HG03575 (cell line): ENCODE measurements around the gene ZNF385D.

ENCODE experiments used
- ATAC-seq: cut with Tn5 transposase; IDR thresholded peaks from one replicate; pipeline ENCODE4 v1.9.1; 2021; ENCODE audit not compliant: unreplicated experiment, insufficient number of reproducible peaks, low FRiP score; ENCODE audit errors: extremely low read depth

Gene ZNF385D

DNA sequence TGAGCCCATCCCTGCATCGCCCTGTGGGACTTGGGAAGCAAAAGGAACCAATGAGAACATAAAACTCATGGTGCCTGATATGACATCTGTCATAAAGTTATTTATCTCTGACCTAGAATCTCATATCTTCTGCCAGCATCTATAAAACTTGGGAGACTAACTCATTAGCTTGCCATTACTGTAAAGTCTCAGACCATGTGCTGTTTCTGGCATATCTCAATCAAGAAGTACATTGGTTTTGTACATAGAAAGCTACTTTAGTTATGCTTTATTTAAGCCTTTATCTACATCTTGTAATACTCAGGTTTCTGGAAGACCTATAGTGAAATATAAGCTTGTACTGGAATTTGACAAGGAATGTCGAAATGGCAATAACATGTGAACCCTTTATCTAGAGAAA, 112.5 kb downstream of the ZNF385D start:
- ATAC-seq: no peak

DNA sequence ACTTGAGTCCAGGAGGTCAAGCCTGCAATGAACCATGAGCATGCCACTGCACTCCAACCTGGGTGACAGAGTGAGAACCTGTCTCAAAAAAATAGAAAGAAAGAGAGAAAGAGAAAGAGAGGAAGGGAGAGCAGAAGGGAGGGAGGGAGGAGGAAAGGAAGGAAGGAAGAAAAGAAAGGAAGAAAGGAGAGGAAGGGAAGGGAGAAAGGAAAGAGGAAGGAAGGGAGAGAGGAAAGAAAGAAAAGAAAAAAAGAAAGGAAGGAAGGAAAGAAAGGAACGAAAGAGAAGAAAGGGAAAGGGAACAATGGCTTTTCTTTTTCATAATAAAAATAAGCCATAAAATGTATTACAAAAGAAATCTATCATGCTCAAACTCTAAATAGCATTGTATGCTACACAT, 116.9 kb downstream of the ZNF385D start:
- no peak for ATAC-seq

DNA sequence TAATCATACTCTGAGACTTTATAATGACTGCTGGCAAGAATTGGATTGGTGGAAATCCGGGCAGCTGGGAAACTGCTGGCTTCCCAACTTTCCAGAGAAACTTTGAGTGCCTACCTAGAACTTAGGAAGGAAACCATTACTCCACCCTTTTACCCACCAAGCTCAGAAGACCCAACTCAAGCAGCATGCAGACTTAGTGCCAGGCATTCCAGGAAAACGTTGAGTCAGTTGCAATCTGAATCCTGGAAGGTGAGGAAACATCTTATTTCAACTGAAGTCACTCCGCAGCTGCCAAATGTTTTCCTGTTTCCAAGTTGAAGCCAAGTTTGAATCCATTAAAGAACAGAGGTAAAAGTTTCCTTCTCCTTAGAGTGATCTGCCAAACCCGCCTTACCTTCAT, 126.5 kb downstream of the ZNF385D start:
- ATAC-seq: no peak

DNA sequence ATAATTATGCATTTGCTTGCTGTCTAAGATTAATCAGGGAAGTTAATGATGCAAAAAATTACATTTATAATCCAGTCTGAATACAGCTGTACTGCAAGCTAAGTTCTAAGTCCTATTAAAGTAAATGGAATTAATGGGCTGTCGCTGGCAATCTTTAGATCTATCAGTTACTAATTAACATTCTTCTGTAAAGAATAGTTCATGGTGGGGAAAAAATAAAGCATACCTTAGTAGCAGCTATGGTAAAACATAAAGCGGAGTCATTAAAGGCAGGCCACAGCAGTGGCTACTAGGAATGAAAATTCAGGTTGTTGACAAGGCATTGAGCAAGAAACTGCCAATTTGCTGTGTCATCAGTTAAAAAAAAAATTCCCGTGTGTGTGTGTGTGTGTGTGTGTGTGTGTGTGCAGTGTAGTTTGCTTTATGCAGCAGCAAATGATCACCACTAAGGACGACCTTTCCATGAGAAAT, 129.8 kb downstream of the ZNF385D start:
- ATAC-seq: no peak

DNA sequence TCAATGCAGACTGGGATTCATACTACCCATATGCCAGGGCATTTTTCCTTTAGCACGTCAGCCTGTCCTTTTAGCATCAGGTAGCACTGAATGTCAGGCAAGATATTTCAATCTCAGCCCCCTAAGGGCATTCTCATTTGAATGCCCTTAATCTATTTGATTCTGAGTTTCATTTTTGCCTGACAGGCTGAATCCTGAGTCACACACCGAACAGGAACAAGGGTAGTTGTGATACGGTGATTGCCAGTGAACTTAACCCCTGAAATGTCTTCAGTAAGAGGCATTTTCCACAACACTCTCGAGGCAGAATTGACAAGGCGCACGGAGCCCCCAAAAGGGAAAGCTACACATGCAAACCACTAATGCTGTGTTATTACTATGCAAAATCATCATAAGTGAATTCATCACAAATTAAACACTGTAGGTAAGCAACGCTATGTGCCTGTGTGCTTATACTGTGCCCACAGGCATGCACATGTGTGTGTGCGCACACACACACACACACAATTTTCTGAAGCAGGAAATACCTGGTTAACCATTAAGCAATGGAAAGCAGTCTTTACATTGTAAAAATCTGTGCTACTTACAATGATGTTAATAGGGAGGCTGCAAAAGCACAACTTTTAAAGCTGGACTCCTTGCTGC, 130.4 kb downstream of the ZNF385D start:
- ATAC-seq: no peak

DNA sequence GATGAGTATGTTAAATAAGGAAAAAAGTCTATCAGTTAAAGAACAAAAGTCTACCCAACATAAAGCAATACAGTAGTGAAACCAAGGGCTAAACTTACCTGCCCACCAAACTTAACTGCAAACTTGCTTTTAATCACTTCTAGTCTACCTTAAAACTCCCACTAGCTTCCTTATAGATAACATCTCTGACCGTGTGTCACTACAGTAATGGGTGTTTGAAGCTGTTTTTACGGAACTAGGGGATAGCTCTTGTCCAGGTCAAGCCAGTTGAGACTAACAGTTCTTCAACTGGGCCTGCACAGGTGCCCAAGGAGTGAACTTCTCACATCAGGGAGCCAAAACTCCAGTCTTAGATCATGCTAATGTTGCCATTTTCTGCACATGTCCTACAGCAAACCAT, 132.3 kb downstream of the ZNF385D start:
- no peak for ATAC-seq

DNA sequence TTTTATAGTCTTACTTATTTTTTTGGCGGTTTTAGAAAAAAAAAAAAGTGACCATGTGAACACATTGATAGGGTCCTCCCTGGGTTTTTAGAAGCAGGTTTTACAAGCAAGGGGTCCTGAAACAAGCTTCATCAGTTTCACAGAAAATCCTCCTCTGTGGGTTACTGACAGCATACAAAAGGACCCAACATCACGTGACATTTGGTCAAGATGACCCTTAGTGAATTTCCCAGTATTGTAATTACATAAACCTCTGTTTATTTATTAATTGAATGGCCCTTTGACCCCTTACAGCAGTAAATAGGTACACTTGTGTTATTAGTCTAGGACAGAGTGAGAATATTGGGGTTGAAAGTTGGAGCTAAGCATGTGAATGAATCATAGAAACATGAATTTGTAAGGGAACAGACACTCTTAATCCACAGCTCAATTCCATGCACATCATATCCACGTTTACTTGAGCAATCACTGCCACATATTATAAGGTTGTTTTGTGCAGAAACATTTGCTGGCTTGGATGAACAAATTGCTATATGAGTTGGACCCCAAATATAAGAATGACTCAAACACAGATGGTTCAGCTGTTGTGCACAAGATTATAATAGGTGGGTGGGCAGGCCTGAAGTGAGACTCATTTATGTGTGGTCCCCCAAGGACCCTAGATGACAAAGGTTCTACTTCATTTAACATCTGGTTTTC, 137.5 kb downstream of the ZNF385D start:
- no peak for ATAC-seq

DNA sequence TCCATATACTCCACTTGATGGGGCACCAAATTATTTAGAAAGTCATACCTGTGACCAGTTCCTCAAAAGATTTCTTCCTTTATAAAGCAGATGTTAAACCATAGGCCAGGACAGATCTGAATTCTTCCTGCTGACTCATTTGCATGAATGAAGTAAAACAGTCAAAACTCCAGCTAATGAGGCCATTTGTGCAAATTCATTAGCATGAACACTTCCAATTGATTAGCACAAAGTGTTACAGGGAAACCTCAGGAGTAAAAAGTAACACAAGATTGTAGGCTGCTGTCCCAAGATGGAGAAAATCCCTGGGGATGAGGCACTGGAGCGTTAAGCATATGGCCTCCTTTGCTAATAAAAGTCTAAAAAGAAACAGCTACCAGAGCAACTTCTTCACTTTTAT, 149.8 kb downstream of the ZNF385D start:
- no peak for ATAC-seq

DNA sequence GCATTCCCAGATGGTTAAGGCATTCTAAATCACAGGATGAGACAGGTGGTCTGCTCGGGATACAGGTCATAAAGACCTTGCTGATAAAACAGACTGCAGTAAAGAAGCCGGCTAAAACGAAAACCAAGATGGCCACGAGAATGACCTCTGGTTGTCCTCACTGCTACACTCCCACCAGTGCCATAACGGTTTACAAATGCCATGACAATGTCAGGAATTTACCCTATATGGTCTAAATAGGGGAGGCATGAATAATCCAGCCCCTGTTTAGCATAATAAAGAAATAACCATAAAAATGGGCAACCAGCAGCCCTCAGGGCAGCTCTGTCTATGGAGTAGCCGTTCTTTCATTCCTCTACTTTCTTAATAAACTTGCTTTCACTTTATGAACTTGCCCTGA, 151.1 kb downstream of the ZNF385D start:
- no peak for ATAC-seq

DNA sequence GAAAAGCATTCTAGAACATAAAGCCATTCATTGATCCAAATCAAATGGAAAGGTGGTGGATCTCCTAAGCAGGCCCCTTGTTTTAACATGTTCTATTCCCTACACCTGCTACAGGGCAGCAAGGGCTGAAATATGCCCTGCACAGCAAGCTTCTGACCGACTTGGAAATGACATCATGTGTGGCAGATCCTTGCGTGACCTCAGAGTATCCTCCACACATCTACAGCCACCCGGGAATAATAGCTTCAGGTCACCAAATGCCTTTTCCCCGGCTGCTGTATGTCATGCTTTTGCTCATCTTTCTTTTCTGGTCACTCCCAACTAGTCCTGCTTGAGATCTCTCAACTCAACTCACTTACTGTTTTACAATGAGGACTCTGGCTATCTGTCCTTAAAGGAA, 158.2 kb downstream of the ZNF385D start:
- no peak for ATAC-seq

DNA sequence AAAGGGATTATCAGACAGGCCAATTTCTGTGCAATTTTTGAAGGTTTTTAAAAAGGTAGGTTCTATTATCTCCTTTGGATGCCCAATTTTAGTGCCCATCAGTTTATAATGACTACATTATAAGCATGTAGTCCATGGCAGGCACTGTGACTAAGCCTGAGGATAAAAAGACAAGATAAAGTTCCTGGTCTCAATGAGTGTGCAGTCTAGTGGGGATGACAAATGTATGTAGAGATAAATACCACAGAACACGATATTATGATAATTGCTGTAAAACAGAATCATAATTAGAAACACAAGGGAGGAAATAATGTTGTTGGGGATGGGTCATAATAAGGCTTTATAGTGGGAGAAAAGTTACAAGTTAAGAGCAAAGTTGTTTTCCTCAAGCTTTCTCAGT, 163.1 kb downstream of the ZNF385D start:
- ATAC-seq: no peak

DNA sequence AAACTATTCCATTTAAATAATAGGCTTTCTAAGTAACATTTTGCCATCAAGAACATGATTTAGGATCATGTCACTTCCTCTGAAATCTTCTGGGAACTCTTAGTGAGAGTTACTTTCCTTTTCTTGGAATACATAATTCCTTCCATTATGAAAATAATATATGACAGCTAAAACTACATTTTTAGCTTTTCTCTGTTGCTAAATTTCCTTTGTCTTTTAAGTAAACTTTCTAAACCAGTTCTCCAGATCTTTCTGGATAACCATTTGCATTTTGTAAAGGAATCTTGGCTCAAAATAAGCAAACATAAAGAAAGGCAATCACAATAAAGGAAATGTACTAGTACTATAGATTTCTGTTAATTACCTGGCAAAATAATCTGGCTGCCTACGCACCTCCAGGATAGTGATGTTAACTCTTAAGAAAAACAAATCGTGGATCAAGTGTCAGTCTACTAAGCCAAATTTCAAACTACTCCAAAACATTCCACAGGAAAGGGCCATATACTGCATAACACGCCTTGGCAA, 165.7 kb downstream of the ZNF385D start:
- no peak for ATAC-seq

DNA sequence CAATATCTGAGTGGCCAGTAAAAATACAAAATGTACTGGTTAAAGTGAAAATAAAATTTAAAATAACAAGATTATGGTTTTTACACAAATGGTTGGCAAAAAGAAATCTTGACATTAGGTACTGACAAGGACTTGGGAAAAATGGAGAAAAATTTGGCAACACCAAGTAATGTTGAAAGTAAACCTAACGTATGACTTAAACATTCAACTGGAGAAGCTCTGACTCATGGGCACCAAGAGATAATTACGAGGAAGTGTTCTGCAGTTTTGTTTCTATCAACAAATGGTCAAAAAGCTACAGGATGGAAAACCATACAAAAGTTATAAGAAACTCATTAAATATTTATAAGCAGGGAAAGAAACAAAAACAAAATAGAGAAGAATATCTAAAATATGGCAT, 177.7 kb downstream of the ZNF385D start:
- no peak for ATAC-seq

DNA sequence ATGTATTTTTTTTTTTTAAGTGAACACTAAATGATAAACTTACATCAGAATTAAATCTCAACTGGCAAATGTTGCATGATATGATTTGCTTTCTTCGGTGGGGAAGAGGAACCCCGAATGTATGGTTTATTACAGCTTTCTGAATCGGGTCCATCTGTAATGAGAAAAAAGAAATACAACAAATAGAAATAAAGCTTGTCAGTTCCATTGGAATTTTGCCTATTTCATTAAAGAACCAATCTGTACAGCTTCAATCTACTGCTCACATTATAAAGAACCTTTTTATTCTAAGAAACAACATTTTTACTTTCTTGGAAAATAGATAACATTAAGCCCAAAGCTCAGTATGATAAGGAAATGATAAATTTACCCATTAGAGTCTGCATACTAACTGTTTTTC, 186.5 kb downstream of the ZNF385D start:
- ATAC-seq: no peak

DNA sequence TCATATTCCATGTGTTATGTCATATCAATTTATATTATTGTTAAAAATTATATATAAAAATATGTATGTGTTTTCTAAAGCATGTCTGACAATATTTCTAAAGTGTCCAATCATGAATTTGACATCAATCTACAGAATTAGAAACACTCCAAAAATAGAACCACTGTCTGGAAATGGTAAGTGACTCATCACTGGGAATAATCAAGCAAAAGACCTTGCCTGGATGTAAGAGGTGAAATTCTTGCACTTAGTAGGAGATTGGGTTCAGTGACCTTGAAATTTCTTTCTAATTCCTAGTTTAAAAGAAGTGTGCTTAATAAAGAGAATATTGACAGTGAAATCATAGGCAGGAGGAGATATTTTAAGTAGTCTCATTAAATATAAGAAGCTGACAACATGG, 188.8 kb downstream of the ZNF385D start:
- ATAC-seq: no peak

DNA sequence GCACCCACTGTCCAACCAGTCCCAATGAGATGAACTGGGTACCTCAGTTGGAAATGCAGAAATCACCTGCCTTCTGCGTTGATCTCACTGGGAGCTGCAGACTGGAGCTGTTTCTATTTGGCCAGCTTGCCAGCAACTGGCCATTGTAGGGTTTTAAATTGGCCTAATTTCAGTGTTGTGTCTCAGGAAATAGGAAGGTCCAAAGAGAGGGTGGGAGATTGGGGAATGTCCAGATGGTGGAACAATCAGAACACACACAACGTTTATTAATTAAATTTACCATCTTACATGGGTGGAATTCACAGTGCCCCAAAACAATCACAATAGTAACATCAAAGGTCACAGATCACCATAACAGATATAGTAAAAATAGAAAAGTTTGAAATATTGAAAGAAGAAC, 189.5 kb downstream of the ZNF385D start:
- ATAC-seq: no peak

DNA sequence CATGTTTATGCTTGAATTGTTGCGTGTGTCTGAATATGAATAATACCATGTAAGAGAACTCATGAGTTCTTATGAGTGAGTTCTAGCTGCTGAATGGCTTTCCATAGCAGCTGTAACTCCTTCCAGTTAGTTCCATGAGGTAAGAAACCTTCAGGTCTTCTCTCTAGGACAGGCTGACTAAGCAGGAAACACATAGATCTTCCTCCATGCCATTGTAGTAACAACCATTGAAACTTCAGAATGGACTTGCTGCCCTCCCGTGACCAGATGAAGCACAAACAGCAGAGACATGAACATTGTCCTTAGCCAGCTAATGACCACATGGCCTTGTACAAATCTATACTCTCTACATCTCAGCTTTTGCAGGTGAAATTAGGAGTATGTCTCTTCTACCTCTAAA, 200.0 kb downstream of the ZNF385D start:
- ATAC-seq: no peak

DNA sequence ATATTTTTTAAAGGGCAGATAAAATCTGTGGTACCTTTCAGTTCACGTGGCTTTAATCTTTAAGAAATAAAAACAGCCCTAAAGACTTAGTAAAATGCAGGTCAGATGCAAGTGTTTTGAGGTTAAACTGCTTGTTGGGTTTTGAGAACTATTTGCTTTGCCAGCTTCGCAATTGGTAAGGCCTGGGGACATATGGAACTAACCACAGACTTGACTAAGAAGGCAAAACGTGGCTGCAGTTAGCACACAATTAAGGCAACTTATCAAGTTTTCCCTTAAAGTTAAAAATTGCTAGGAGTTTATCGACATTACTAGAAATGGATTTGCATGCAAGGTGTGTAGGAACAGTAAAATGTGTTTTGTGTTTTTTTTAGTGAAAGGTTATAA, 206.9 kb downstream of the ZNF385D start:
- no peak for ATAC-seq

DNA sequence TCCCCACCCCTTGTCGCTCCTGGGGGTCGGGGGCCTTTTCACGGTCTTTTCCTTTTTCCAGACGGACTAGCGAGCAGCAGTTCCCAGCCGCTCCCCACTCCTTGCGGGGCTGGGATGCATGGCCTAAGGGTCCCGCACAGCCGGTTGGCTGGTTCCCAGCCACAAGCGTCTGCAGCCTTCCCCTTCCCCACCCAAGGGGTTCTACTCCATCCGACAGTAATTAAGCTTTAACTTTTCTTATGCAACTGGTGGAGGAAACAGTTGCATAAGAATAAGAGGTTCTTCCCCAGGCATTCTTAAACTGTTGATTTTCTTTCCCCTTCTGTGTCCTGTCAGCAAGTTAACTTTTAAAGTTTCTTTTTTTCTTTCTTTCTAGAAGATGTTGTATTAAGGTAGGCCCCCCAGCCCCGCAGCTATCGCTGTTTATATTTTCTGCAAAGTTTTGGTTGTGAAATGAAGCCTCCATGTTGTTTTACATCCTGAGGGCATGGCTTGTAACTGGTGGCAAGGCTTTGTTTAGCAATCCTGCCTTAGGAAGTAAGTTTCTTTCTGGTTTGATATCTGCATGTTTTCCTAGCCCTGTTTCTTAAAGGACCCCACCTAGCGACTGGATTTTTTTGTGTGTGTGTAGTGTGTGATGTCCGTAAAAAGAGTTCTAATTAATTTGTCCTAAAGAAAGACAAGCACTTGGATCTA, 207.5 kb downstream of the ZNF385D start:
- ATAC-seq: no peak
